Frontal cortex (tissue), 4 donors: ENCODE data around the gene LHPP. TPM values are rescaled to one million over a fixed set of nuclear protein-coding genes. Genes with fewer than 3 reads are reported as not detected.
"Not testable (repeated sequence)": the region's sequence is repeated elsewhere in the genome, so short reads cannot be mapped to it uniquely, and the experiment has no call there.

ENCODE experiments used
- DNase-seq, 2 donors: peaks; one replicate each; pipeline ENCODE4 v3.0.0; 2012; ENCODE audit warnings: low spot score in 2 of 2
- FAIRE-seq: peaks from 2 replicates; lab custom pipeline; 2012; peaks lifted over from hg19 to GRCh38; lab: Jason Lieb, UNC
- total RNA-seq: library from RNA; depleted of rRNA; stranded (reverse); fragments of >200 nt; gene quantifications from one replicate; pipeline ENCODE4 v1.2.3, GENCODE V29; 2014
- donor health status: control.
- donor health status: control.
- donor health status: control.

Gene LHPP
- total RNA-seq, 1 donor from 2014 or later, result 16.3 TPM

GRCh38 chr10:124577651-124578050, 116.0 kb downstream of the LHPP start:
- no peak for FAIRE-seq
- no peak for DNase-seq

- no peak for FAIRE-seq
- no peak for DNase-seq
Measured at GRCh38 chr10:124578231-124579010, 116.8 kb downstream of the LHPP start.

- no peak for FAIRE-seq
Measured at GRCh38 chr10:124579011-124579399, 117.4 kb downstream of the LHPP start.

DNA sequence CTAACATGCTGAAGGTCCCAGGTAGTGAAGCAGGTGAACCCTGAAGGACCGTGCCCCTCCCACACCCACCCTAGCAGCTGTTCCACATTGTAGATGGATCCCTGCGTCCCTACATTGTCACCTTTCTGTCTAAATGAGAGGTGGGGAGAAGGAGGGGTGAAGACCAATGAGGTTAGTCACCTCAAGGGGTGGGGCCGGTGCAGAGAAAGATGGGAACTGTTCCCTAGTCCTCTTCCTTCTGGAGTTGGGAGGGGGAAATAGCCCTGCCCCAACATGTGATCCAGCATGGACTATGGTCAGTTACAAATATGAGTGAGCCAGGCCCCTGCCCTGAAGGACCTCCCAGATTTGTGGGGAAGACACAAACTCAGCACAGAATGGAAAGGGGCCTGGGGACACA, 124.5 kb downstream of the LHPP start:
- no peak for DNase-seq
- no peak for FAIRE-seq

More at GRCh38 chr10:124579011-124579399, 117.4 kb downstream of the LHPP start:
- no peak for DNase-seq

GRCh38 chr10:124587811-124588211, 126.2 kb downstream of the LHPP start:
- no peak for DNase-seq
- FAIRE-seq, result no peak

- not testable (repeated sequence) for FAIRE-seq, DNase-seq
Measured at GRCh38 chr10:124588341-124588735, 126.7 kb downstream of the LHPP start.

DNA sequence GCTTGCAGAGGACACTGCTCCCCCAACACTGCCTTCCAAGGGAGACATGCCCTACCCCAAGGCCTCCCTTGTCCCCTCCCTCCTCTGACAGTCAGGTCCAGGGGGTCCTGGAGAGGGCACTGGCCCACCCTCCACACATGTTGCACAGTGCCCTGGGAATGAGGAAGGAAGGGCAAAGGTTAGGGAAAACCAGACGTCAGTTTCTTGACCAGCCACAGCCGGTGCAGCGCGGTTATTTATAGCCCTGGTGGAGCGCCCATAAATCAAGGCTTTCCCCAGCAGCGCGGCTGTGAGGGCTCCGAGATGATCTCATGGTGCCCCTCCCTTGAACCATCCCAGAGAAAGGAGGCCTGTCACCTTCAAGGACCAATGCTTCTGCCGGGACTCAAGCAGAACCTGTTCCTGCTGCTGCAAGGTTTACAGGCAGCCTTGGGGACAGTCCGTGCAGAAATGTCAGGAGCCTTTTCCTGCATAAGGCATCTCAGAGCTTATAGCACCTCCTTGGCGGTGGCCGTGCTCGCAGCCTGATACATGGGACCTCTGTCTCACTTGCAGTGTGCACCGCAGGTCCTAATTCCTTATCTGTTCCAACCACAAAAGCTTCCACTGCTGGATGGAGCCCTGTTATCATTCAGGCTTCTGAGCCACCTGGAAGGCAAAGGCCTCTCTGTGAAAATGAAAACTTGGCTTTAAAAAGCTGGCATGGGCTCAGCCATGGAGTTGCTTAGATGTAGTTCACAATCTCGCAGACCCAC, 127.3 kb downstream of the LHPP start:
- FAIRE-seq (no peak), DNase-seq (peak in 1 of 2 donors; percentile 64)

DNA sequence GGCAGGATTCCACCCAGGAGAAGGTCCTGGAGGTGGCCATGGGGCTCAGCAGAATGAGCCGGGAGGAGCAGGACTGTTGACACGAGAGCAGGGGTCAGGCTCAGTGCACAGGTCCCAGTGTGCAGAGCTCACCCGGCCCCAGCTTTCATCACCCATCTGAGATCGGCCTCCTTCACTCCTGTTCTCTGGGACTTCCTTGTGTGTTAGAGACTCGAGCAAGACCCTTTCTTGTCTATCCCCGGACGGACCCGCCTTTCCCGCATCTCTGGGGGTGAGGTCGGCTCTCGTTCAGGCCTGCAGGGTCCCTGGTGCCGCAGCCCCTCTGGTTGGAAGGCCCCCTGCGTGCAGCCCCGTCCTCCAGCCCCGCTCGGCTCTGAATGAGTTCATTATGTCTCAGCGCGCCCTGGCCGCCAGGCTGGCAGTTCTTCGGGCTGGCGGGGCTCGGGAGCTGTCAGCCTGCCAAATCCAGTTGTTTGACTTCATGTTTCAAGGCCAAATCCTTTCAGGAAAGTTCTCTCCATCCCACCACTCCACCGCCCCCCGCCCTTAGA, 127.9 kb downstream of the LHPP start:
- DNase-seq (peak in 1 of 2 donors; percentile 69), FAIRE-seq (no peak)

DNA sequence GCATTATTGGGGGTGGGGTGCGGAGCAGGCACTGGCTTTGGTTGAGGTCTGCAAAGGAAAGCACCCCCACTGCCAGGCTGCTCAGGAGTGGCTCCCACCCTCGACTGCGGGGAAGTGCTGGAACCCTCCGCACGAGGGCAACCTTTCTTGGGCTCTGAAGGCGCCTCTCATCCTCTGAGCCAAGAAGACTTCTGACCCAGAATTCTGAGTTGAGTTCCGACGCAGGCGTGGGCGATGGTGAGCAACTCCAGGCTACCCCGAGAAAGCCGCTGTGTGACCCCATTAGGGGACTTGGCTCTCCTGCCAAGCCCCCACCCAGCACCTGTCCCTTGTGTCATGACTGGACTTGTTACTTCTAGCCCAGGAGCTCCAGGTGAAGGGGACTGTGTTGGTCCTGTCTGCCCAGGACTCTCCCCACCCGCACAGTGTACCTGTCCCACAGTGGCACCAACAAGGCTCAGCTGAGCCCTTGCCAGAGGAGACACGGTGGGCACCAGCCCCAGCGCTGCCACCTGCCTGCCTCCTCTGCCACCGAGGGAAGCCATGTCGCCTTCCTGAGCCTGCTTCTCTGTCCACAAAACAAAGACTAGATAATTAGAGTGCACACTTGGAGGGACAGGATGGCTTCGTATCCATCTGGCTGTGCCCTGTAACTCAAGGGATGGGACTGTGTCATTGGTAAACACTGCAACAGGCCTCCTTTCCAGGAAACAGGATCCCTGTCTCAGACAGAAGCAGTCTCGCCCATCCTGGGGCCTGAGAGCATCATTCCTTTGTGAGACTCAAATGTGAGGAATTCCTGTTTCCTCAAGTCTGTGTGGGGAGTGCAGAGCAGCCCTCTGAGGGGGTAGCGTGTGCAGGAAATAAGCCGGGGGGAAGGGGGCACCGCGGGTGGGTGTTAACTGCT, 128.8 kb downstream of the LHPP start:
- DNase-seq (no peak), FAIRE-seq (no peak)

DNA sequence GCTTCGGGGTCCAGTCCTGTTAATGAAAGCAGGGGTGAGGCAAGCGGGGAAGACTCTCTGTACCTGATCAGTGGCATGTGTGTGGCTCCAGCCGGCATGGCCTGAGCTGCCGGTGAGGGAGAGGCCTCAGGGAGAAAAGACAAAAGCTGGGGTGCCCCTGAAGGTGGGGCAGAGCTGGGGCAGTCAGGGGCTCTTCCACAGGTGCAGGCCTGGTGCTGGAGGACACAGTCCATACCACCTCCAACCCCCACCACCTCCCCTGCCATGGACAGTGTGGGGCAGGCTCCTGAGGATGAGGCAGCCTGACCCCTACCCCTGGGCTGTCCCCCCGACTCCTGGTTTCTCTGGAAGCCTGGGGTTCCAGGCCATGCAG, 129.5 kb downstream of the LHPP start:
- DNase-seq (no peak), FAIRE-seq (no peak)

DNA sequence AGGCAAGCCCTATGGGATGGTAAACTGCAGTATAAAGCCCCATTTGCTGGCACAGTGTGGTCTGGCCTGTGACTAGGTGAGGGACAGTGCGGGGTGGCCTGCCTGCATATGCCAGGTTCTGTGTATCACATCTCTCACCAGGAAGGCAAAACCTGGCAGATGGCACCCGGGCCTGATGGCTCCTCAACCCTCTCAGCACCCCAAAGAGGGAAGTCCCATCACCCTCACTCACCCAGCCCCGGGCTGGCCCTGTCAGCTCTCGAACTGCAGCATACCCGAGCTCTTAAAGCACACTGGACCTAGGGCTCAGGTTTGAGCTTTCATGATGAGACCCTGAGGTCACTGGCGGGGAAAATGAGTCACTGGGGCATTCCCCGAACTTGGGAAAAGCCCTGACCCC, 130.5 kb downstream of the LHPP start:
- no peak for DNase-seq

GRCh38 chr10:124592736-124593430, 131.3 kb downstream of the LHPP start:
- DNase-seq (no peak), FAIRE-seq (no peak)

More for the DNA sequence above, 130.5 kb downstream of the LHPP start:
- no peak for FAIRE-seq

GRCh38 chr10:124593431-124593985, 131.9 kb downstream of the LHPP start:
- no peak for DNase-seq
- no peak for FAIRE-seq

- FAIRE-seq, result no peak
Measured at GRCh38 chr10:124594240-124594639, 132.6 kb downstream of the LHPP start.

GRCh38 chr10:124595143-124595883, 133.7 kb downstream of the LHPP start:
- DNase-seq (no peak), FAIRE-seq (no peak)

More at GRCh38 chr10:124594240-124594639, 132.6 kb downstream of the LHPP start:
- DNase-seq, result no peak

GRCh38 chr10:124596116-124596785, 134.6 kb downstream of the LHPP start:
- no peak for DNase-seq

GRCh38 chr10:124596962-124597845, 135.6 kb downstream of the LHPP start:
- FAIRE-seq, result no peak

More at GRCh38 chr10:124596116-124596785, 134.6 kb downstream of the LHPP start:
- no peak for FAIRE-seq

More at GRCh38 chr10:124596962-124597845, 135.6 kb downstream of the LHPP start:
- no peak for DNase-seq
